Retinal pigment epithelial cell (primary cell): ENCODE results near the gene KRT1.

Source experiments
- DNase-seq: peaks from one replicate; pipeline ENCODE4 v3.0.0-alpha.2; 2010; ENCODE audit warnings: low read depth
- H3K4me3 ChIP-seq: 2 replicates; pipeline ENCODE4 v1.5.1; 2011; ENCODE audit warnings: mild to moderate bottlenecking, low read length, control low read depth, moderate library complexity
- CTCF ChIP-seq: conservative IDR thresholded peaks from 2 replicates; pipeline ENCODE4 v1.5.1; 2011; ENCODE audit warnings: low read depth, low read length, control low read depth, inconsistent platforms

The KRT1 gene

DNA sequence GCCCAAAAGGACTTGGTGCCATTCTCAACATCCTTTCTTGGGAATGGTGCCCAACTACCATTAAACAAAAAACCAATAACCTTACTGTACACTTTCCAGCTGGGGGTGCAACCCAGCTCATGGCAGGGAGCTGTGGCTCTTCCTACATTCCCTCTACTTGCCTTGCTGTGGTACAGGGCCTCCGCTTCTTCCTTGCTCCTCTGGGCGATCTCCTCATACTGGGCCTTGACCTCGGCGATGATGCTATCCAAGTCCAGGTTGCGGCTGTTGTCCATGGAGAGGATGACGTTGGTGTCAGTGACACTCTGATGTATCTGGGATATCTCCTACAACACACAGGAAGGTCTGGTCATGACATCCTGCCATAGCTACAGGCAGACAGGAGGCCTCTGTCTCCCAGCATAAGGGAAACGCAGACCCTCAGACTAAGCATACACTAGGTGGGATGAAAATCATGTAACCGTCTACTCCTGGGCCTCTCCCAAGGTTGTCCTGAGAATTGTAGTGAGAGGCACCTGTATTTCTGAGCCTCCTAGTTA is 32.1 kb downstream of the KRT1 start:
- no peak for TF ChIP-seq CTCF
- no peak overlapping the region for H3K4me3 ChIP-seq
- DNase-seq, result no peak

DNA sequence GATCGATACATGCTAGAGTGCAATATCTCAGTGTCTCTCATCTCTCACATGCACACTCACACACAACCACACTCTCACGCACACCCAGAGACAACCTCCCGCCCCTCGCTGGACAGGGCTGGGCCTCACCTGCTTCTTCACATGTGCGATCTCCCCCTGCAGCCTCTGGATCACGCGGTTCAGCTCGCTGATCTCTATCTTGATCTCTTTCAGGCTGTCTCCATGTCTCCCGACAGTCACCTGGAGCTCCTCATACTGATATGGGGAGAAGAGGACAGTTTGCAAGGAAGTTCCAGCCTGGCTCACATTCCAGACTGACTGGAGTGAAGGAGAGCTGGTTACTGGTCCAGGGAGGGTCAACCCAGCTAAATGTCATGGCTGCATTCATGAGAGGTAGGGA is 32.6 kb downstream of the KRT1 start:
- H3K4me3 ChIP-seq, result no peak overlapping the region
- no peak for DNase-seq
- TF ChIP-seq CTCF, result no peak

GRCh38 chr12:52646613-52647012 is 33.6 kb downstream of the KRT1 start:
- DNase-seq, result no peak
- H3K4me3 ChIP-seq, result no peak overlapping the region
- no peak for TF ChIP-seq CTCF

GRCh38 chr12:52645982-52646381 is 34.2 kb downstream of the KRT1 start:
- TF ChIP-seq CTCF, result no peak
- DNase-seq, result no peak
- H3K4me3 ChIP-seq, result no peak overlapping the region

DNA sequence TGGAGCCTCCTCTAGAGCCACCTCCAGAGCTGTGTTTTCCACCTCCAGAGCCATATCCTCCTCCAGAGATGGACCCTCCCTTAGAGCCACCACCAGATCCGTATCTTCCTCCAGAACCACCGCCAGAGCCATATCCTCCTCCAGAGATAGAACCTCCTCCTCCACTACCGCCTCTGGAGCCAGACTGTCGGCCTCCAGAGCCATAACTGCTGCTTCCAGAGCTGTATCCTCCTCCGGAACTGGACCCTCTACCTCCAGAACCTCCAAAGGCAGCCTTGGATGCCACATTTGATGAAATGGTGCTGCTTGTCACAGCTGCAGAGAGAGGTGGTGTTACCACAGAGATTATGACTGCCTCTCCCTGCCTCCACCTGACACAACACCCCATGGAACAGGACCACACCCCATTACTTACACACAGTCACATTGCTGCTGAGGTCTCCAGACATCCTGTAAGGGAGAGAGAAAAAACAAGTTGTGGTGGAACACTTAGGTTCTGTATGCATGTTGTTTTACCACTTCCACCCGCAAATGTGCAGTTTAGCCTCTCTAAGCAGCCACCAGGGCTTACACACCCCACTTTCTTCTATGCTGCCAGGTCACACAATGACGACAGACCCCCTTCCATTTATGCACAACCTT is 35.0 kb downstream of the KRT1 start:
- TF ChIP-seq CTCF, result no peak
- H3K4me3 ChIP-seq, result no peak overlapping the region
- no peak for DNase-seq

DNA sequence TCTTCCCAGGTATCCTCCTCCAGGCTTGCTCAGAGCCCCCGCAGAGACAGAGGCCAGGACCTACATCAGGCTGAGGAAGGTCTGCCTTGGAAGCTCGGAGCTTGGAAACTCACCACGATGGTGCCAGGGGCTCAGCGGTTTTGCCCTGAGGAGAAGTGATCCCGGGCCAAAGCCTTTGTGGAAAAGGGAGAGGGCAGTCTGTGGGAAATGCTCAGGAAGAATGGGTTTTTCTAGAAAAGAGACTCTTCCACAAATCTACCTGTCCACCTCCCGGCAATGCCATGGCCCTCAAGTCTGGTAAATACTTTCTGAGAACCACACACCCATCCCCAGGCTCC is 36.2 kb downstream of the KRT1 start:
- no peak overlapping the region for H3K4me3 ChIP-seq
- TF ChIP-seq CTCF, result no peak
- no peak for DNase-seq
